SH-SY5Y (cell line): ENCODE data around the gene IL1RL2.

ENCODE experiments used
- GATA2 ChIP-seq: IDR thresholded peaks from 2 replicates; pipeline ENCODE4 v1.6.1; 2011; ENCODE audit warnings: mild to moderate bottlenecking, low read depth, low read length
- GATA3 ChIP-seq: IDR thresholded peaks from 2 replicates; pipeline ENCODE4 v1.6.1; 2011; ENCODE audit warnings: low read depth, mild to moderate bottlenecking, low read length, moderate library complexity

DNA sequence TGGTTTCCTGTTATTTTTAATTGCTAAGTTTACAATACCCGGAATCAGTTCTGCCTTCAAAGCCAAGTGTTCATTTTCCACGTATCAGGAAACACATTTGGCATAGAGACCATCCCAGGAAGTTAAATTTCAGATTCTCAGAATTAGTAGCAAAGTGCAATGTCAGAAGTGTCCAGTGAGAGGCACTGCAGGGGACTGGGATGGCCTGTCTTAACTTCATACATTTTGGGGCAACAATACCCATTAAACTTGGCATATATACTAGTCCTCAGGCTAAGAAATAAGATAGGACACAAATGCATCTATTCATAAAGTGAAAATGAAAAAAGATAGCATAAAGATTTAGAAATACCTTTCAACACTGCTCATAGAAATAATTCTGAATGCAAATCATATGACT is 1.5 kb upstream of the IL1RL2 start:
- TF ChIP-seq GATA2 (no peak), GATA3 (no peak)
